ENCODE results near the gene PAM16.
"Not testable (repeated sequence)": the region's sequence is repeated elsewhere in the genome, so short reads cannot be mapped to it uniquely, and the experiment has no call there.

Gene PAM16

DNA sequence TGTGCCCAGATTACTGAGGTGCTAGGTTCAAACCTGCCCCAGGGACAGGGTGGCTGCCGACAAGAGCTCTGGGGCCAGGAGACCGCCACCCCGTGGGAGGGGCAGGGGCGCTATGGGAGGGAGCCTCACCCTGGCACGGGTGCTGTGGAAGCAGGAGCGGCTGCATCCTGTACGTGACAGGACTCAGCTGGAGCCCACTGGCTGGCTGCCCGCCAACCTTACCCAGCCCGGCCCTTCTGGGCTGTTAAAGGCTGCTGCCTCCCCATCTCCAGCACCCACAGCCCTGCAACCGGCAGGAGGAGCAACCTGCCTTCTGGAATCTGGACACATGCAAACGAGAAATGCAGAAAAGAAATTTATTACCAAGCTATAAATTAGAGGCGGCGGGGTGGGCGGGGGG is 11.2 kb downstream of the PAM16 start:
- H3K4me1 ChIP-seq (ENCODE audit: control insufficient read depth, insufficient read depth, low read length) = no peaks in the 10 kb centered on the region
- H3K4me3 ChIP-seq (ENCODE audit: low read length) = no peak overlapping the region
- H3K36me3 ChIP-seq (ENCODE audit: control insufficient read depth, insufficient read depth, low read length) = peaks cover 25% of the 10 kb centered on the region
- no peaks in the 10 kb centered on the region for H3K9me3 ChIP-seq (ENCODE audit: control insufficient read depth, insufficient read depth, low read length)
- no CpG with 5 or more reads among the region's 14 CpGs for WGBS (ENCODE audit: insufficient coverage, insufficient read length)
- H3K27me3 ChIP-seq (ENCODE audit: control insufficient read depth, insufficient read depth, low read length) = no peaks in the 10 kb centered on the region
- H3K27ac ChIP-seq (ENCODE audit: low read length) = no peak overlapping the region
- DNase-seq (ENCODE audit: low read depth, low spot score) = no peak

DNA sequence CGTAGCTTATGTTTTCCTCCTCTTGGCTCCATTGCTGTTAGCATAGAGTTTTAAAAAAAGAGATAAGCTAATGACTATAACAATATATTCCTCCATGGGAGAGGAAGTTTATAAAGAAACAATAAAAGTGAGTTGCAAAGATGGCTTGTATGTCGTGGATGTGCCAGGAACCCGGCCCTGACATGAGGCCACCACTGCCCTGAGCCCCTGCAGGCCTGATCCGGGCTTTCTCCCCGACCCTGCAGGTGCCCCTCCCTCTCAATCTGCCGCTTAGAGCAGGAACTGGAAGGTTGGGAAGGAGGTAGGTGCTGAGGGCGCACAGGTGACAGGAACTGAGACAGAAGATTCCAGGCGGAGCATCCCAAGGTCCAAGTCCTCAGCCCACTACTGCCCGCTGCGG is 11.7 kb downstream of the PAM16 start:
- H3K36me3 ChIP-seq (ENCODE audit: control insufficient read depth, insufficient read depth, low read length) = peaks cover 25% of the 10 kb centered on the region
- WGBS (ENCODE audit: insufficient coverage, insufficient read length) = no CpG with 5 or more reads among the region's 10 CpGs
- no peak overlapping the region for H3K4me3 ChIP-seq (ENCODE audit: low read length)
- H3K27ac ChIP-seq (ENCODE audit: low read length) = no peak overlapping the region
- H3K27me3 ChIP-seq (ENCODE audit: control insufficient read depth, insufficient read depth, low read length) = no peaks in the 10 kb centered on the region
- H3K4me1 ChIP-seq (ENCODE audit: control insufficient read depth, insufficient read depth, low read length) = no peaks in the 10 kb centered on the region
- no peak for DNase-seq (ENCODE audit: low read depth, low spot score)
- H3K9me3 ChIP-seq (ENCODE audit: control insufficient read depth, insufficient read depth, low read length) = no peaks in the 10 kb centered on the region

DNA sequence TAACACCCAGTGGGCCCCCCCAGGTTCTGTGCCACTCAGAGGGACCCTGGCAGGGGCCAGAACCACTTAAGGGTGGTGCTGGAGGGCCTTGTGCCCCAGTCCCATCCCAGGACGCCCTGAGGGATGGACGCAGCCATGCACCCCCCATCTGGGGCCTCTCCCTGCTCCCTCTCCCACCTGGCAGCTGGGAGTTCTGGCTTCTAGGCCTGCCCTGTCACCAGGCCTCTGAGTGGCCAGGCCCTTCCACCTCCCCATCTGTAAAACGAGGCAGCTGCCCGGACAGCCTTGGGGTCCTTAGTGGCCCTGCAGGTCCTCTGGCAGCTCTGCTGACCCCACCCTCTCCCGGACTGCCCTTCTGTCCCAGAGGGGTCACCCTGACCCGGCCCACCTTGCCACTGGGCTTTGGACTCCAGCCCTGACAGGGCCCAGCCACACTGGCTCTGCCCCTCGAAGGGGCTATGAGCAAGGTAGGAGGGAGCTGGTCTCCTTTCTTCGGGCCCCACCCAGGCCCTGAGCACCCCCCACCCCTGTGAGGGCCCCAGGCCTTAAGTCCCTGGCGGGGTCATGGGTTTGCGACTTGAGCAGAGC is 12.3 kb downstream of the PAM16 start:
- DNase-seq (ENCODE audit: low read depth, low spot score) = no peak
- Histone ChIP-seq H3K4me1 (ENCODE audit: control insufficient read depth, insufficient read depth, low read length) (no peaks in the 10 kb centered on the region), H3K9me3 (ENCODE audit: control insufficient read depth, insufficient read depth, low read length) (no peaks in the 10 kb centered on the region), H3K27ac (ENCODE audit: low read length) (no peak overlapping the region), H3K27me3 (ENCODE audit: control insufficient read depth, insufficient read depth, low read length) (no peaks in the 10 kb centered on the region), H3K36me3 (ENCODE audit: control insufficient read depth, insufficient read depth, low read length) (peaks cover 25% of the 10 kb centered on the region), H3K4me3 (ENCODE audit: low read length) (no peak overlapping the region)
- no CpG with 5 or more reads among the region's 10 CpGs for WGBS (ENCODE audit: insufficient coverage, insufficient read length)

DNA sequence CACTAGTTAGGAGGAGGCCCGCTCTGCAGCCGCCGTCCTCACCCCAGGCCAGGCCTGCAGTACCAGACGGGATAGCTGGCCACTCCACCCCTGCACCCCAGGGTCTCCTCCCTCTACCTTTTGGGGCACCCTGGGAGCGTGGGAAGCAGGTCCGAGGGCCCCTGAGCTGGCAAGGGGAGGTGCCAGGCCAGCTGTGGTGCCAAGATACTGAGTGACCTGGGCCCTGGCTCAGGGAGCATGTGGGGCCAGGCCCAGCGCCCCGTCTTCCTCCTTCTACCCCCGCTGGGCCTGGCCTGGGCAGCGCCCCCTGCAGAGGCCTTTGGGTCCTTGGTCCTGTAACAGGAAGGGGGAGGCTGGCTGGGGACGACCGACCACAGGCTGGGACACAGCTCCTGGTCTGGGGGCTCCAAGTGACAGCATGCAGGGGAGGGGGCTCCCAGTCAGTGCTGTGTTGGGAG is 13.0 kb downstream of the PAM16 start:
- no CpG with 5 or more reads among the region's 12 CpGs for WGBS (ENCODE audit: insufficient coverage, insufficient read length)
- Histone ChIP-seq H3K36me3 (ENCODE audit: control insufficient read depth, insufficient read depth, low read length) (peaks cover 25% of the 10 kb centered on the region), H3K4me3 (ENCODE audit: low read length) (no peak overlapping the region), H3K4me1 (ENCODE audit: control insufficient read depth, insufficient read depth, low read length) (no peaks in the 10 kb centered on the region), H3K27ac (ENCODE audit: low read length) (no peak overlapping the region), H3K27me3 (ENCODE audit: control insufficient read depth, insufficient read depth, low read length) (no peaks in the 10 kb centered on the region), H3K9me3 (ENCODE audit: control insufficient read depth, insufficient read depth, low read length) (no peaks in the 10 kb centered on the region)
- DNase-seq (ENCODE audit: low read depth, low spot score) = no peak

DNA sequence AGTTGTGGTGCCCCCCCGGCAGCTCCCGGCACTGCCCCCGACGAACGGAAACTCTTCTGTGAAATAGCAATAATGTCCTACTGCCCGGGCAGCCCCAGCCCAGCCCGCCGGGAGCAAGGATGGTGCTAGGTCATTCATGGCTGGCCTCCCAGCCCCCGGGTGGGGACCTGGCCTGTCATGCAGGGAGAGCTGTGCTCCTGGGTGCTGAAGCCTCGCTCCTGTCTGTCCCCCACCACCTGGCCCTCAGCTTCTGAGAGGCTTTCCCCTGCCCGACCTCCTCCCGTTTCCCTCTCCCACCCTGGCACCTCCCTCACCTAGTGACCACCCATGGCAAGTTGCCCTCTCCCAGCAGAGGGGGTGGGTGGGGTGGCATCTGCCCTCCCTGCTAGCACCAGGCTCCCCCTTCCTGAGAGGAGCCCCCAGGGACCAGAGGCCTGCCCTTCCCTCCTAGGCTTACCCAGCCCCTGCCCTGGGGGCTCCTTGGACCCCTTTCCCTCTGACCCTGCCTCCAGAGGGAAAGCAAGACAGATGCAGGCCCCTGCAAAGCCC is 13.5 kb downstream of the PAM16 start:
- Histone ChIP-seq H3K36me3 (ENCODE audit: control insufficient read depth, insufficient read depth, low read length) (peaks cover 21% of the 10 kb centered on the region), H3K9me3 (ENCODE audit: control insufficient read depth, insufficient read depth, low read length) (no peaks in the 10 kb centered on the region), H3K27me3 (ENCODE audit: control insufficient read depth, insufficient read depth, low read length) (no peaks in the 10 kb centered on the region), H3K4me1 (ENCODE audit: control insufficient read depth, insufficient read depth, low read length) (no peaks in the 10 kb centered on the region), H3K4me3 (ENCODE audit: low read length) (no peak overlapping the region), H3K27ac (ENCODE audit: low read length) (no peak overlapping the region)
- DNase-seq (ENCODE audit: low read depth, low spot score) = no peak
- no CpG with 5 or more reads among the region's 12 CpGs for WGBS (ENCODE audit: insufficient coverage, insufficient read length)

DNA sequence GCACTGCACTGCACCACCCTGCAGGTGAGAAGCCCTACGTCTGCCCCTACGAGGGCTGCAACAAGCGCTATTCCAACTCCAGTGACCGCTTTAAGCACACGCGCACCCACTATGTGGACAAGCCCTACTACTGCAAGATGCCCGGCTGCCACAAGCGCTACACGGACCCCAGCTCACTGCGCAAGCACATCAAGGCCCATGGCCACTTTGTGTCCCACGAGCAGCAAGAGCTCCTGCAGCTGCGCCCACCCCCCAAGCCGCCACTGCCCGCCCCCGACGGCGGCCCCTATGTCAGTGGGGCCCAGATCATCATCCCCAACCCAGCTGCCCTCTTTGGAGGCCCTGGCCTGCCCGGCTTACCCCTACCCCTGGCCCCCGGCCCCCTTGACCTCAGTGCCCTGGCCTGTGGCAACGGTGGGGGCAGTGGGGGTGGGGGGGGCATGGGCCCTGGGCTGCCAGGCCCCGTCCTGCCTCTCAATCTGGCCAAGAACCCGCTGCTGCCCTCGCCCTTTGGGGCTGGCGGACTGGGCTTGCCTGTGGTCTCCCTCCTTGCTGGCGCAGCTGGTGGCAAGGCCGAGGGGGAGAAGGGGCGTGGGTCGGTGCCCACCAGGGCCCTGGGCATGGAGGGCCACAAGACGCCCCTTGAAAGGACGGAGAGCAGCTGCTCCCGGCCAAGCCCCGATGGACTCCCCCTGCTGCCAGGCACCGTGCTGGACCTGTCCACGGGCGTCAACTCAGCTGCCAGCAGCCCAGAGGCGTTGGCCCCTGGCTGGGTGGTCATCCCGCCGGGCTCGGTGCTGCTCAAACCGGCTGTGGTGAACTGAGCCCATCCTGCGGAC is 14.2 kb downstream of the PAM16 start:
- Histone ChIP-seq H3K4me1 (ENCODE audit: control insufficient read depth, insufficient read depth, low read length) (no peaks in the 10 kb centered on the region), H3K36me3 (ENCODE audit: control insufficient read depth, insufficient read depth, low read length) (peaks cover 24% of the 10 kb centered on the region), H3K27ac (ENCODE audit: low read length) (no peak overlapping the region), H3K4me3 (ENCODE audit: low read length) (no peak overlapping the region), H3K9me3 (ENCODE audit: control insufficient read depth, insufficient read depth, low read length) (no peaks in the 10 kb centered on the region), H3K27me3 (ENCODE audit: control insufficient read depth, insufficient read depth, low read length) (no peaks in the 10 kb centered on the region)
- DNase-seq (ENCODE audit: low read depth, low spot score) = no peak
- WGBS (ENCODE audit: insufficient coverage, insufficient read length) = no CpG with 5 or more reads among the region's 41 CpGs

DNA sequence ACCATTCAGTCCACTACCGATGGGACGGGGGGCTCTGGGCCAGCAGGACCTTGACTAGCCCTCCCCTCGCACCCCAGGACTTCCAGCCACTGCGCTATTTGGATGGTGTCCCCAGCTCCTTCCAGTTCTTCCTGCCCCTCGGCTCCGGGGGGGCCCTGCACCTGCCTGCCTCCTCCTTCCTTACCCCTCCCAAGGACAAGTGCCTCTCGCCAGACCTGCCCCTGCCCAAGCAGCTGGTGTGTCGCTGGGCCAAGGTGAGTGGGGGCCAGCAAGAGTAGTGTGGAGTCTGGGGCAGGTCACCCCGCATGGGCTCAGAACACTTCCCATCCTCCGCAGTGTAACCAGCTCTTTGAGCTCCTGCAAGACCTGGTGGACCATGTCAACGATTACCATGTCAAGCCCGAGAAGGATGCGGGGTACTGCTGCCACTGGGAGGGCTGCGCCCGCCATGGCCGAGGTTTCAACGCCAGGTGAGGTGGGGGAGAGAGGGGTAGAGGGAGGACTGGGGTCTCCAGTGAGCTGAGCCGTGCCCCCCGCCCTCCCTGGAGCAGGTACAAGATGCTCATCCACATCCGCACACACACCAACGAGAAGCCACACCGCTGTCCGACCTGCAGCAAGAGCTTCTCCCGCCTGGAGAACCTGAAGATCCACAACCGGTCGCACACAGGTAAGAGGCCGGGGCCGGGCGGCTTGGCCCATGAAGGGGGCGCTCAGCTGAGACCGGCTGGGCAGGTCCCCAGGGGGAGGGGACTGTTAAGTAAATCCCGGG is 16.2 kb downstream of the PAM16 start:
- Histone ChIP-seq H3K4me3 (ENCODE audit: low read length) (no peak overlapping the region), H3K27ac (ENCODE audit: low read length) (no peak overlapping the region), H3K9me3 (ENCODE audit: control insufficient read depth, insufficient read depth, low read length) (no peaks in the 10 kb centered on the region), H3K27me3 (ENCODE audit: control insufficient read depth, insufficient read depth, low read length) (no peaks in the 10 kb centered on the region), H3K36me3 (ENCODE audit: control insufficient read depth, insufficient read depth, low read length) (peaks cover 19% of the 10 kb centered on the region), H3K4me1 (ENCODE audit: control insufficient read depth, insufficient read depth, low read length) (no peaks in the 10 kb centered on the region)
- no CpG with 5 or more reads among the region's 32 CpGs for WGBS (ENCODE audit: insufficient coverage, insufficient read length)
- no peak for DNase-seq (ENCODE audit: low read depth, low spot score)

DNA sequence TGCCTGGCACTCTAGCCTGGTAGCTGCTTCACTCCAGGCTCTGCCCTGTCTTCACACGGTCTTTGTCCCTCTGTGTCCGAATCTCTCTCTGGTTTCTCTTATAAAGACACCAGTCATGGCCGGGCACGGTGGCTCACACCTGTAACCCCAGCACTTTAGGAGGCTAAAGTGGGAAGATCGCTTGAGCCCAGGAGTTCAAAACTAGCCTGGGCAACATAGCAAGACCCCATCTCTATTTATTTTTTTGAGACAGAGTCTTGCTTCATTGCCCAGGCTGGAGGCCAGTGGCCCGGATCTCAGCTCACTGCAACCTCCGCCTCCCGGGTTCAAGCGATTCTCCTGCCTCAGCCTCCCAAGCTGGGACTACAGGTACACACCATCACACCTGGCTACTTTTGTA is 17.4 kb downstream of the PAM16 start:
- H3K36me3 ChIP-seq (ENCODE audit: control insufficient read depth, insufficient read depth, low read length); H3K4me3 ChIP-seq (ENCODE audit: low read length); H3K27me3 ChIP-seq (ENCODE audit: control insufficient read depth, insufficient read depth, low read length); DNase-seq (ENCODE audit: low read depth, low spot score); H3K9me3 ChIP-seq (ENCODE audit: control insufficient read depth, insufficient read depth, low read length); H3K4me1 ChIP-seq (ENCODE audit: control insufficient read depth, insufficient read depth, low read length); H3K27ac ChIP-seq (ENCODE audit: low read length): not testable (repeated sequence)
- WGBS (ENCODE audit: insufficient coverage, insufficient read length) = no CpG with 5 or more reads among the region's 9 CpGs

DNA sequence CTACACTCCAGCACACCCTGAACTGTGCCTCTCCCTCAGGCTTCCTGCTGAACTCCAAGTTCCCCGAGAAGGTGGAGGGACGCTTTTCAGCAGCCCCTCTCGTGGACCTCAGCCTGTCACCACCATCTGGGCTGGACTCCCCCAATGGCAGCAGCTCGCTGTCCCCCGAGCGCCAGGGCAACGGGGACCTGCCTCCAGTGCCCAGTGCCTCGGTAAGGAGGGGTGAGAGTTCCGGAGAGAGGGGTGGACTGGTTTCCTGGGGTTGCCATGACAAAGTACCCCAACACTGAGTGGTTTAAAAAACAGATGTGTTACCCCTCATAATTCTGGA is 17.8 kb downstream of the PAM16 start:
- DNase-seq (ENCODE audit: low read depth, low spot score) = no peak
- Histone ChIP-seq H3K27ac (ENCODE audit: low read length) (no peak overlapping the region), H3K9me3 (ENCODE audit: control insufficient read depth, insufficient read depth, low read length) (no peaks in the 10 kb centered on the region), H3K27me3 (ENCODE audit: control insufficient read depth, insufficient read depth, low read length) (no peaks in the 10 kb centered on the region), H3K4me3 (ENCODE audit: low read length) (no peak overlapping the region), H3K36me3 (ENCODE audit: control insufficient read depth, insufficient read depth, low read length) (peaks cover 7% of the 10 kb centered on the region; the same call in 1 of the 2 replicates), H3K4me1 (ENCODE audit: control insufficient read depth, insufficient read depth, low read length) (peaks cover 3% of the 10 kb centered on the region; the same call in 1 of the 2 replicates)
- WGBS (ENCODE audit: insufficient coverage, insufficient read length) = no CpG with 5 or more reads among the region's 9 CpGs

DNA sequence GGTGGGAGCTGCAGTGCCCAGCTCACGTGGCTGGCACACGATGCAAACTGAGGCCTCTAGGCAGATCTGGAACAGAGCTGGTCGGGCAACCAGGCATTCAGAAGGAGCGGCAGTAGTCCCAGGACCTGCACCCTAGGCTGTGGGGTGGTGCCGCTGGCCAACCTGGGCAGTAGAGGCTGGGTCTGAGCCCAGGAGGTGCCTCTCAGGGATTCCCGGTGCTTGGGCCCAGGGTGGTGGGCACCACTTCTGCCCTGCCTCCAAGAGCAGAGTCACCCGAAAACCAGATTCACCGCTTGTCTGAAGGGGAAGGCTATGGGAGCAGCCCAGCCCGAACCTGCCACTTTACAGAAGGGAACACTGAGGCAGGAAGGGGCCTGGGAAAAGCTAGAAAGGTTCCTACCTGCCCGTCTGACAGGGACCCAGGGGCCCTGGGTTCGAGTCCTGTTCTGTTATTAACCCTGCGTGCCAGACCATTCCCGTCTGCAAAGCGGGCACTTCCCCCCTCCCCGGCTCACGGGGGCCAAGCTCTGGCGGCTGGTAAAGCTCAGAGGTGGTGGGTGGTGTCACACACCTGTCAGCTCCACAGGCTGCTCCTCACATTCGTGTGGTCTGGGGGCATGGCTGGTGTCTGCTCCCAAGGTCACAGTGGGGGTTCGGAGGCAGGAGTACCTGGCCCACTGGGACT is 18.4 kb downstream of the PAM16 start:
- Histone ChIP-seq H3K27me3 (ENCODE audit: control insufficient read depth, insufficient read depth, low read length) (no peaks in the 10 kb centered on the region), H3K4me1 (ENCODE audit: control insufficient read depth, insufficient read depth, low read length) (peaks cover 5% of the 10 kb centered on the region; the same call in 1 of the 2 replicates), H3K36me3 (ENCODE audit: control insufficient read depth, insufficient read depth, low read length) (peaks cover 7% of the 10 kb centered on the region; the same call in 1 of the 2 replicates), H3K4me3 (ENCODE audit: low read length) (no peak overlapping the region), H3K9me3 (ENCODE audit: control insufficient read depth, insufficient read depth, low read length) (no peaks in the 10 kb centered on the region), H3K27ac (ENCODE audit: low read length) (no peak overlapping the region)
- no CpG with 5 or more reads among the region's 19 CpGs for WGBS (ENCODE audit: insufficient coverage, insufficient read length)
- DNase-seq (ENCODE audit: low read depth, low spot score) = no peak

All from iPS DF 6.9 (cell line).